IPS DF 4.7 (cell line): ENCODE results near the gene KRIT1.
"Not testable (repeated sequence)": the region's sequence is repeated elsewhere in the genome, so short reads cannot be mapped to it uniquely, and the experiment has no call there.

Source experiments
- DNase-seq: peaks from one replicate; pipeline ENCODE4 v3.0.0-alpha.2; 2013; ENCODE audit warnings: low spot score; ENCODE audit errors: extremely low read depth

KRIT1 gene

DNA sequence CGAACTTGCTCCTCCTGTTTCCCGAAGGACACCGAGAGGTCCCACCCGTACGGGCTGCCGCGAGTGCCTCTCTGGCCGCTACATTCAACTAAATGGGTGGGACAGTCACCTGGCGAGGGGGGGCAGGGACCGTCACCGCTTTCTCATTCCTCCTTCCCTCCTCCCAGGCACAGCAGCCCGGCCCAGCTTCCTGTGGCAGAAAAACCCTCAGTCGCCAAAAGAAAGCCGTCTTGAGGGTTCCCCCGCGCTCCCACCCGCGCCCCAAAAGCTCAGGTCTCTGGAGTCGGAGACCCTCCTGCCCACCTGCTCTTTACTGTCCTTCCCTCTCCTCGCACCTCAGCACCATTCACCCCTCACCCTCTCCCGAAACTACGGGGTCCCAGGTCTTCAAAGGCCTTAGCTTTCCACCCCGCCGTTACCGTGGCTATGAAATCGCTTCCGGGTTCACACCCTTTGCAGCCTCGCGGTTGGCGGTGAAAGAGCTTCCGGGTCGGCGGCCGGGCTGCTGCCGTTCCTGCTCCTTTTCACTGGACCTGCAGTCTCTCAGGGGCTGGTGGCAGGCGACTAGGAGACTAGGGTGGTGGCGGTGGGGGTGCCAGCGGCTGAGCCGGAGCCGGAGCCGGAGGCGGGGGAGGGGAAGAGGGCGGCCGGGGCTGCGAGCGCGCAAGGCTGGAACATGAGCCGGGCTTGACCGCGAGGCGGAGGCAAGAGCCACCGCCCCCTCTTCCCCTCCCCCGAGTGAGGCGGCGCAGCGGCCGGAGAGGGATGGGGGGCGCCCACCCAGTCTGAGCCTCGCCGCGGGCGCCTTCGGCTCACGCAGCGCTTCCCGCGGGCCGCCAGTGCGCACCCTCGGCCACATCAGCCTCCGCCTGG is at the start of gene KRIT1, which contains the start of gene ANKIB1:
TSS of gene KRIT1 (minus strand) at position 428 of the 873 bp plus-strand sequence. CDS start 3,779 bp downstream, outside the sequence.
TSS of gene ANKIB1 (plus strand) at position 488 of the 873 bp plus-strand sequence. CDS start 49,005 bp downstream, outside the sequence.
- peak; percentile 64 for DNase-seq

DNA sequence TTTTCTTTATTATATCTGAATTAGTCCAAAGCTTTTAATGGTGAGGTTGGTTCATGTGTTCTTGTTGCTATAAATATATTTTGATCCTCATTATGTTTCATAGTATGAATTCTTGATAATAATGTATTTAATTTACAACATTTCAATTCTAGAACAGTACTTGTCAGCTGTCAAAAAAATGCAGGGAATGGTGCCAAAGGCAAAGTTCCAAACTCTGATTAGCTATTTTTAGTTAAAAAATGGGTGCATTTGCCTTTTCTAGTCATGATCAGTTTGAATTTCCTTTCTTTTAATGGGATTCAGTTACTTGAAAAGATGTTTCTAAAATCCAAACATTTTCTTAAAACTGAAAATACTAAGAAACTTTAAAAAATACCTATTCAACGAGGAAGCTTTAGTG is 49.7 kb upstream of the KRIT1 start:
- no peak for DNase-seq

DNA sequence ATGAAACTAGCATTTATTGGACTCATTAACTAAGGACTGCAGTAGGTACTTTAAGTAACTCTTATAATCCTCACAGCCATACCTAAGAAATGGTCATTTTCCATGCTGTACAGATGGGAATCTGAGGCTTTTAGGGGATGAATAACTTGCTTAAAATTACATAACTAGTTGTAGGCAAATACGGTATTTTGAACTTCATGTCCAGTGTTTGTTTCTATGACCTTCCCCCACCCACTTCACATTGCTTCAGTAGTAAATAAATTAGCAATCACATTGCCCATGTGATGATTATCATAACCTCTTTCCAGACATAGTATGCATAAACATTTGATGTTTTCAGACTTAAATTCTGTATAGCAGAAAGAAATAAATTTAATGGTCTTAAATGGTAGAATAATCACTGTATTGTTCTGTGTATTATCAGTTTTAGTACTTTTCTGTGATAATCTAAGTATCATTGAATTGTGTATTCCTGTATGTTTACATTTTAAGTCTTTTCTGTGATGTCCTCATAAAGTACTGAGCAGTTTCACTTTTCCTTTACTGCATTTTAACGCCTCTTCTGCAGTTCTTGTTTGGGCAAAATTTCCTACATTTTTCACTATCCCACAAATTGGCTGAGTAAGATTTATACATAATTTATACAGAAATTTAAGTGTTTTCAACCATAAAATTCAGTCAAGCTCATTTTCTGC is 48.3 kb upstream of the KRIT1 start:
- DNase-seq = no peak

GRCh38 chr7:92292981-92293380 is 47.3 kb upstream of the KRIT1 start:
- no peak for DNase-seq

- no peak for DNase-seq
Measured at GRCh38 chr7:92289321-92289720, 43.6 kb upstream of the KRIT1 start.

GRCh38 chr7:92282930-92283329 is 37.2 kb upstream of the KRIT1 start:
- no peak for DNase-seq

- DNase-seq = no peak
Measured at GRCh38 chr7:92282221-92282814, 36.6 kb upstream of the KRIT1 start.

DNA sequence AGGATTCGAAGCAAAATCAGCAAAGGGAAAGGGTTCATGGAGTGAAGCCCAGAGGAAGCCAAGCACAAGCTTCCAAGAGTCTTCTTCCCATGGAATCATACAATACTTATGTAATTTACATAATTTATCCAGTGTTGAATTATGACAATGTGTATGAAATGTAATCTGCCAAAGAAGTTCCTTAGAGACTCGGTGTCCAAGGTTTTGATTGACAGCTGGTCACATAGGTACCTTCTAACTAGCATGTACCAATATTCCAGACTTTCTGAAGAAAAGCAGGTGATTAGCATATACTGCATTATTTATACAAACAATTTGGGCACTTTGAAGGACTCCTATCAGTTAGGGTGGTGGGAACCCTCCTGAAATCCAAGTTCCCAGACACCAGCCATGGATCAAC is 35.3 kb upstream of the KRIT1 start:
- DNase-seq = no peak

DNA sequence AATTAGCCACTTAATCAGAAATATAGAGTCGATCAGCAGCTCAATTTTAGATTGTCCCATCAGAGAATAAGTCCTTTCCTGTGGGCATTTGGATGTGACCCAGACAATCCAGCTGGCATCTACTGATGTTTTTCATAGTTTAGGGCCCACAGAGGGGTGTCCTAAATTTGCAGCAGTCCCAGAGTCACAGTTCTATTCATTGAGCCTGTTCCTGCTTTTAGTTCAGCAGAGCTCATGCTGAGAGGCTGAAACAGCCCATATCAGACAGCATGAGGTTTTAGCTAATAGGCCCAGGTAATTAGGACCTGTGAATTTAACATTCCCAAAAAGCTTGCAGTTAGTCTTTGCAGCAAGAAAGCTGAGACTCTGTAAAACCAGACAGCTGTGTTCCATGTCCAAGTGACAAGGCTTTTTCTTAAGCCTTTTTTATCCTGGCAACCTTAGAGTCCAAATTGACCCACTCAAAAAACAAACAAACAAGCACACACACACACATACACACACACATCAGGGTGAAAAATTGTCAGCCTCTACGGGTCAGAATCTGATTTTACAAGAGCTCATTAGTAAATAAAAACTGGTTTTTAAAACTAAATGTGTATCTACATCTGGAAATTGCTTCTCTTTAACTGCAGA is 33.8 kb upstream of the KRIT1 start:
- no peak for DNase-seq

DNA sequence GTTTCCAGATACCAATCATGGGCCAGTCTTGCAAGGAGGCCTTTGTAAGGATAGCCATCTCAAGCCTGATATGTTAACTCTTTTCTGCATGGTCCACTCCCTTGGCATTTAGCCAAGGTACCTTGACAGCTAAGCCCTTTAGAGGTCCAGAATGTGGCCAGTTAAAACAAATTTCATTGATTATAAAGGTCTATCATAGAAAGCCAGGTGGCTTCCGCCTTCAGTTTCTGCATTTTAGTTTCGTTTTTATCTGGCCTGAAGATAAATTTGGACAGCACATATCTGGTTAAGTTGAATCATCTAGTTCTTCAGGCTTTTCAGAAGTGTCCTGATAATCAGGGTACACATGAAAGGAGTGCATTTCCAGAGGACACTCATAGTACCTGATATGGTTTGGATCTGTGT is 30.7 kb upstream of the KRIT1 start:
- DNase-seq = no peak

GRCh38 chr7:92275327-92275726 is 29.6 kb upstream of the KRIT1 start:
- no peak for DNase-seq

DNA sequence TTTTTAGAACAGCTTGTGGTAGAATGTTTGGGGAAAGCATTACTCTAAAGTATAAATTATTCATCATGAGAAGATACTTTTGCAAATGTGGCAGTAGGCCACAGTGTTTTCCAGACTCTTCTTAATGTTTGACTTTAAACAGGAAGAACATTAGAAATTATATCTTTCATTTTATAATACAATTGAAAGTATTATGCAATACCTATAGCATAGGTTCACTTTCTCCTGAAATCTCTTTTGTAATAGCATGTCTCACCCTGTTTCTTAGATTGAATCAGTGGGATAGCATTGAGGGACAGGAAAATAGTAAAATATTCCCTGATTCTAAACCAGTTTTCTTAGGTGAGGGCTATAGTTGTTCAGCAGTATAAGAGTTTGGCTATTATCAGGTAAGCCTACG is 23.2 kb upstream of the KRIT1 start:
- no peak for DNase-seq

DNA sequence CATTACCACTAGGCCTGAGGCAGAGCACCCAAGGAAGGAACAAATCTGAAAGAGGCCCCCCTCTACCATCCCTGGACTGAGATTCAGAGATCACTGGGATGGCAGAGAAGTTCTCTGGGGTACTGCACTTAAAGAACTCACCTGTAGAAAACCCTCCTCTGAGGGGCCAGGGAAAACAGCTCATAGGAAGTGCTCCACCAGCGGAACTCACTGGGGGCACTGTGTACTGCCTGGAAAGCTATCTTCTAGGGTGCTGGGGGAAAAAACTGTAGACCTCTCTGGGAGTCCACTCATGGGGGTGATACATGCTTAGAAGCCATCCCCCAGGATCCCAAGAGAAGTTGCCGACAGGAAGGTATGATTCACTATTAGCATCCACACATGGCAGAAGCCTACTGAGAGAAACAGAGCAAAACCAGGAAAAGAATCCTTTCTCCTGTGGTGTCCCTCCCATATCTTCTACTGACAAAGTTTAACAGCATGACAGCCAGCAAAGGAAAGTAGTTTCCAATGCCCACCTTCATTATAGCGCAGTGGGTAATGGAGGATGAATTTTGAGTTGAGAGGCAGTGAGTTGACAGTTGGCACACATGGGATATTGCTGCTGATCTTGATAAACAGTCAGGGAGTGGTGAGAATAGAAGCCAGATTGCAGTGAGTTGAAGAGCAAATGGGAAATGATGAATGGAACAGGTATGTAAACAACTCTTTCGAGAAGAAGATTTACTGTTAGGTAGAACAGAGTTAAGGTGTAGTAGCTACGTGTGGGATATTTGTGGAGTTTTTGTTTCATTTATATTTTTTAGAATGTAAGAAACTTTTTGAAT is 20.9 kb upstream of the KRIT1 start:
- no peak for DNase-seq

DNA sequence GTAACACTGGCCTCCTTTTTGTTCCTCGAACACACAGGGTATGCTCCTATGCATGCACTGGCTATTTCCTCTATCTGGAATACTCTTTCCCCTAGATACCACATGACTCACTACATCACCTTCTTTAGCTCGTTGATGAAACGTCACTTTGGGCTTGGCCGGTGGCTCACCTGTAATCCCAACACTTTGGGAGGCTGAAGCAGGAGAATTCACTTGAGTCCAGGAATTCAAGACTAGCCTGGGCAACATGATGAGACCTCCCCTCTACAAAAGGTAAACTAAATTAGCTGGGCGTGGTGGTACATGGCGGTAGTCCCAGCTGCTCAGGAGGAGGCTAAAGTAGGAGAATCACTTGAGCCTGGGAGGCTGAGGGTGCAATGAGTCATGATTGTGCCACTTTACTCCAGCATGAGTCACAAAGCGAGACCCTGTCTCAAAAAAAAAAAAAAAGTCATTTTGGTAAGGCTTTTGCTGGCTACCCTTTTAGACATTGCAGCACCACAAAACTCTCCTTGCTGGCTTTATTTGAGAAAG is 14.6 kb upstream of the KRIT1 start:
- no peak for DNase-seq

GRCh38 chr7:92259610-92260247 is 14.0 kb upstream of the KRIT1 start:
- DNase-seq = no peak

- no peak for DNase-seq
Measured at GRCh38 chr7:92259062-92259461, 13.3 kb upstream of the KRIT1 start.

DNA sequence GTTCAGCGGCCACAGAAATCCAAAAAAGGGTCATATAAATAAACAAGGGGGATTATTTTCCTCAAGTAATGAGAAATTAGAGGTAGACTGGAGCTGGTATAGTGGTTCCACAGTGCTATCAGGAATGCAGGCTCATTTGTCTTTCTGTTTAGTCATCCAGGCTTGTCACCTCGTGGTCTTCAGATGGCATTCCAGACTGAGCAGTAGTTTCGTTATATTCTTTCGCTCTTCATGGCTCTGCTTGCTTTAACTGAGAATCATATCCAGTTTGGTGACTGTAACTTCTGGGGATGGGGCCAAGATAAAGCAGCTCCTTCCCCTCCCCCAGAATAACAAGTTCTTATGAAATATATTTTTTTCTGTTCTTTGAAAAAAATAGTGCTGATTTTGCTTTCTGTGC is 9.6 kb upstream of the KRIT1 start:
- no peak for DNase-seq

GRCh38 chr7:92254800-92255199 is 9.1 kb upstream of the KRIT1 start:
- DNase-seq = not testable (repeated sequence)

DNA sequence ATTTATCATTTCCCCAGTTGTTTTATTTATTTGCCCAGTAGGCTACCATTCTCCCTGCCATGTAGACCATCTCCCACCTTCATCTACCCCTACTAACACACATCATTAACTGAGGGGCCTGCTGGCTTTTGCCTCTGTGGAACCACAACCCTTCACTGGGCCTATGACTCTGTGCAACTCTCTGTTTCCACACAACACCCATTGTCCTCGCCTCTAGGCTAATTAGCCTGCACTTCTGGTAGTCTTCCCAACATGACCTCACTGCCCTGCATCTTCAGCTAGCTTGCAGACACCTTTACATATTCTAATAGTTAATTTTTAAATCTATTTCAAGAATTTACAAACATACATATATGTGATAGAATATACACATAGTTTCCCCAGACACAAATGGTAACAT is 7.5 kb upstream of the KRIT1 start:
- DNase-seq = no peak

- no peak for DNase-seq
Measured at GRCh38 chr7:92251181-92251580, 5.5 kb upstream of the KRIT1 start.
